H9 (cell line): ENCODE measurements around the gene KAT2B. TPM values are rescaled to one million over a fixed set of nuclear protein-coding genes. Genes with fewer than 3 reads are reported as not detected.

Source experiments
- DNase-seq: peaks from one replicate; pipeline ENCODE4 v3.0.0-alpha.2; 2017
- H2AFZ ChIP-seq: one replicate; pipeline ENCODE4 v1.6.1; 2013; ENCODE audit warnings: mild to moderate bottlenecking, low read length, control low read depth, moderate library complexity
- H2AK5ac ChIP-seq: 2 replicates; pipeline ENCODE4 v1.6.1; 2013; ENCODE audit warnings: low read length, control low read depth, mixed read lengths; ENCODE audit not compliant: insufficient read length
- H2BK120ac ChIP-seq: one replicate; pipeline ENCODE4 v1.6.1; 2013; ENCODE audit warnings: low read depth, mild to moderate bottlenecking, low read length, control low read depth, inconsistent platforms; ENCODE audit not compliant: poor library complexity, severe bottlenecking
- H2BK12ac ChIP-seq: 2 replicates; pipeline ENCODE4 v1.6.1; 2013; ENCODE audit warnings: low read length, control low read depth, mixed read lengths, low read depth; ENCODE audit not compliant: insufficient read length
- H2BK15ac ChIP-seq: 2 replicates; pipeline ENCODE4 v1.6.1; 2013; ENCODE audit warnings: low read depth, low read length, control low read depth
- H2BK20ac ChIP-seq: one replicate; pipeline ENCODE4 v1.6.1; 2013; ENCODE audit warnings: low read depth, mild to moderate bottlenecking, low read length, control low read depth, inconsistent platforms; ENCODE audit not compliant: poor library complexity, severe bottlenecking
- H2BK5ac ChIP-seq: 2 replicates; pipeline ENCODE4 v1.6.1; 2013; ENCODE audit warnings: low read length, control low read depth, mixed read lengths; ENCODE audit not compliant: insufficient read length
- H3K14ac ChIP-seq: 2 replicates; pipeline ENCODE4 v1.6.1; 2013; ENCODE audit warnings: low read length, control low read depth; ENCODE audit not compliant: insufficient read depth
- H3K18ac ChIP-seq: 2 replicates; pipeline ENCODE4 v1.6.1; 2013; ENCODE audit warnings: low read depth, mild to moderate bottlenecking, mixed read lengths, low read length, control low read depth; ENCODE audit not compliant: insufficient read length
- H3K23ac ChIP-seq: 2 replicates; pipeline ENCODE4 v1.6.1; 2013; ENCODE audit warnings: low read length, control low read depth, mixed read lengths, low read depth; ENCODE audit not compliant: insufficient read length
- H3K23me2 ChIP-seq: 2 replicates; pipeline ENCODE4 v1.6.1; 2013; ENCODE audit warnings: low read depth, mild to moderate bottlenecking, mixed read lengths, low read length, control low read depth; ENCODE audit not compliant: insufficient read length, poor library complexity, severe bottlenecking
- H3K27ac ChIP-seq: 2 replicates; pipeline ENCODE4 v1.5.1; 2013; ENCODE audit warnings: low read length, control low read depth, mixed read lengths, low read depth; ENCODE audit not compliant: insufficient read length
- H3K27me3 ChIP-seq: 2 replicates; pipeline ENCODE4 v1.6.1; 2013; ENCODE audit warnings: low read length, control low read depth, inconsistent platforms; ENCODE audit not compliant: insufficient read depth
- H3K4ac ChIP-seq: 2 replicates; pipeline ENCODE4 v1.6.1; 2013; ENCODE audit warnings: low read depth, mild to moderate bottlenecking, control low read depth, inconsistent platforms, low read length, moderate library complexity
- H3K4me1 ChIP-seq: 2 replicates; pipeline ENCODE4 v1.6.1; 2013; ENCODE audit warnings: low read length, control low read depth, inconsistent platforms; ENCODE audit not compliant: insufficient read depth
- H3K4me2 ChIP-seq: 2 replicates; pipeline ENCODE4 v1.6.1; 2013; ENCODE audit warnings: low read length, control low read depth, mixed read lengths; ENCODE audit not compliant: insufficient read length, insufficient read depth
- H3K56ac ChIP-seq: 2 replicates; pipeline ENCODE4 v1.6.1; 2013; ENCODE audit warnings: low read depth, mild to moderate bottlenecking, mixed read lengths, low read length, control low read depth; ENCODE audit not compliant: insufficient read length
- H3K79me1 ChIP-seq: 2 replicates; pipeline ENCODE4 v1.6.1; 2013; ENCODE audit warnings: low read depth, mild to moderate bottlenecking, moderate library complexity, low read length, control low read depth, inconsistent platforms; ENCODE audit not compliant: insufficient read depth, poor library complexity, severe bottlenecking
- H3K79me2 ChIP-seq: 2 replicates; pipeline ENCODE4 v1.6.1; 2013; ENCODE audit warnings: low read length, control low read depth, inconsistent platforms; ENCODE audit not compliant: insufficient read depth
- H3K9ac ChIP-seq: 2 replicates; pipeline ENCODE4 v1.6.1; 2013; ENCODE audit warnings: low read length, control low read depth, mixed read lengths; ENCODE audit not compliant: insufficient read length; ENCODE audit errors: extremely low read depth
- H3K9me3 ChIP-seq: one replicate; pipeline ENCODE4 v1.6.1; 2013; ENCODE audit warnings: low read depth, low read length, inconsistent platforms; ENCODE audit not compliant: control insufficient read depth
- H3T11ph ChIP-seq: one replicate; pipeline ENCODE4 v1.6.1; 2013; ENCODE audit warnings: mild to moderate bottlenecking, low read length, control low read depth, inconsistent platforms
- H4K20me1 ChIP-seq: one replicate; pipeline ENCODE4 v1.6.1; 2013; ENCODE audit not compliant: control insufficient read depth, insufficient read length, insufficient read depth
- H4K5ac ChIP-seq: 2 replicates; pipeline ENCODE4 v1.6.1; 2013; ENCODE audit warnings: low read depth, mild to moderate bottlenecking, mixed read lengths, low read length, control low read depth; ENCODE audit not compliant: insufficient read length
- H4K8ac ChIP-seq: replicated peaks from 2 replicates; pipeline ENCODE4 v1.6.1; 2013; ENCODE audit warnings: low read length, control low read depth, mixed read lengths, low read depth; ENCODE audit not compliant: insufficient read length
- H4K91ac ChIP-seq: 2 replicates; pipeline ENCODE4 v1.6.1; 2013; ENCODE audit warnings: low read depth, mild to moderate bottlenecking, moderate library complexity, mixed read lengths, low read length, control low read depth; ENCODE audit not compliant: insufficient read length
- H3K27ac Mint-ChIP-seq, 3 experiments: 2 replicates in 2 of 3; 3 replicates in 1 of 3; pipeline ENCODE4 v1.8.0; 2020 to 2021; ENCODE audit warnings: mixed read lengths in 3 of 3, mild to moderate bottlenecking in 1 of 3, moderate library complexity in 1 of 3
- H3K27me3 Mint-ChIP-seq: 2 replicates; pipeline ENCODE4 v1.8.0; 2021; ENCODE audit warnings: low read depth, mild to moderate bottlenecking, moderate library complexity, mixed read lengths
- H3K36me3 Mint-ChIP-seq, 3 experiments: 2 replicates in 2 of 3; 3 replicates in 1 of 3; pipeline ENCODE4 v1.8.0; 2020 to 2021; ENCODE audit warnings: low read depth in 3 of 3, mixed read lengths in 3 of 3; ENCODE audit not compliant: insufficient read depth in 1 of 3
- H3K4me1 Mint-ChIP-seq, 2 experiments: 2 replicates each; pipeline ENCODE4 v1.8.0; 2020; ENCODE audit warnings: mixed read lengths in 2 of 2
- H3K4me3 Mint-ChIP-seq, 2 experiments: 2 replicates in 1 of 2; 3 replicates in 1 of 2; pipeline ENCODE4 v1.8.0; 2020 to 2021; ENCODE audit warnings: mild to moderate bottlenecking in 2 of 2, mixed read lengths in 2 of 2, moderate library complexity in 1 of 2
- H3K9me3 Mint-ChIP-seq, 2 experiments: 2 replicates in 1 of 2; 3 replicates in 1 of 2; pipeline ENCODE4 v1.8.0; 2020; ENCODE audit warnings: mild to moderate bottlenecking in 2 of 2, mixed read lengths in 2 of 2, moderate library complexity in 1 of 2
- CTCF ChIP-seq: fragments of 200-600 bp; sonication (generic); conservative IDR thresholded peaks from 3 replicates; pipeline ENCODE4 v1.8.0; 2021; ENCODE audit warnings: antibody characterized with exemption, mild to moderate bottlenecking
- WGBS: extraction: QIAGEN DNeasy Blood & Tissue Kit; methylation state at CpG from one replicate; pipeline ENCODE4 v1.1.7; 2013; ENCODE audit warnings: missing lambda C conversion rate, low lambda C conversion rate, mixed read lengths; ENCODE audit not compliant: insufficient read length; ENCODE audit errors: extremely low coverage; 5-methylcytosine and 5-hydroxymethylcytosine counted together
- total RNA-seq: library from RNA; stranded (reverse); gene quantifications from 2 replicates; pipeline ENCODE4 v1.2.1, GENCODE V29; 2021

KAT2B gene
- total RNA-seq, 1 experiment from 2014 or later: 6.3 TPM

GRCh38 chr3:20141851-20142250 lies 101.6 kb downstream of the KAT2B start:
- H2BK120ac ChIP-seq: no peak overlapping the region
- H3K27me3 ChIP-seq: no peaks in the 10 kb centered on the region
- no peaks in the 10 kb centered on the region for H4K20me1 ChIP-seq
- Mint-ChIP-seq H3K4me3 (peak overlapping the region in 1 of 2 experiments; percentile 13; a peak in 2 of 5 replicates), H3K9me3 (no peaks in the 10 kb centered on the region; a peak in 1 of 5 replicates), H3K27me3 (no peaks in the 10 kb centered on the region), H3K27ac (peak overlapping the region in 2 of 3 experiments; percentile 73 to 94; a peak in 5 of 7 replicates), H3K36me3 (peaks cover 0 to 8% (median 2%) of the 10 kb centered on the region in 3 experiments; a peak in 2 of 7 replicates), H3K4me1 (peaks cover 14 to 24% of the 10 kb centered on the region in 2 experiments)
- H4K91ac ChIP-seq: no peak overlapping the region
- H2BK12ac ChIP-seq: no peak overlapping the region
- no peak overlapping the region for H2BK20ac ChIP-seq
- no peaks in the 10 kb centered on the region for H3K9me3 ChIP-seq
- H3K4me1 ChIP-seq: 0 out of 2 replicates have a peak, but pooled peaks cover 2% of the 10 kb centered on the region
- H3K79me2 ChIP-seq: no peaks in the 10 kb centered on the region
- WGBS: no CpG with 5 or more reads among the region's 7 CpGs
- peak overlapping the region; percentile 60 for H2AFZ ChIP-seq
- H3K56ac ChIP-seq: no peak overlapping the region
- no peak overlapping the region for H3K9ac ChIP-seq
- H3T11ph ChIP-seq: no peak overlapping the region
- H3K23me2 ChIP-seq: no peaks in the 10 kb centered on the region
- no peak overlapping the region for H3K4ac ChIP-seq
- no peak overlapping the region for H2BK15ac ChIP-seq
- H3K27ac ChIP-seq: no peak overlapping the region
- H3K23ac ChIP-seq: no peak overlapping the region
- H4K8ac ChIP-seq: no peak overlapping the region
- peak; percentile 36 for DNase-seq
- H3K14ac ChIP-seq: no peak overlapping the region
- peak overlapping the region; percentile 8 for H3K4me2 ChIP-seq
- H2BK5ac ChIP-seq: no peak overlapping the region
- no peak overlapping the region for H2AK5ac ChIP-seq
- no peak overlapping the region for H4K5ac ChIP-seq
- no peak for TF ChIP-seq CTCF
- no peaks in the 10 kb centered on the region for H3K79me1 ChIP-seq
- no peak overlapping the region for H3K18ac ChIP-seq
